ENCODE results near the gene TPST2. TPM values are rescaled to one million over a fixed set of nuclear protein-coding genes. Genes with fewer than 3 reads are reported as not detected.

Gene TPST2
- total and polyA plus RNA-seq, 12 donors: 15.7 to 167 (median 57.0) TPM

DNA sequence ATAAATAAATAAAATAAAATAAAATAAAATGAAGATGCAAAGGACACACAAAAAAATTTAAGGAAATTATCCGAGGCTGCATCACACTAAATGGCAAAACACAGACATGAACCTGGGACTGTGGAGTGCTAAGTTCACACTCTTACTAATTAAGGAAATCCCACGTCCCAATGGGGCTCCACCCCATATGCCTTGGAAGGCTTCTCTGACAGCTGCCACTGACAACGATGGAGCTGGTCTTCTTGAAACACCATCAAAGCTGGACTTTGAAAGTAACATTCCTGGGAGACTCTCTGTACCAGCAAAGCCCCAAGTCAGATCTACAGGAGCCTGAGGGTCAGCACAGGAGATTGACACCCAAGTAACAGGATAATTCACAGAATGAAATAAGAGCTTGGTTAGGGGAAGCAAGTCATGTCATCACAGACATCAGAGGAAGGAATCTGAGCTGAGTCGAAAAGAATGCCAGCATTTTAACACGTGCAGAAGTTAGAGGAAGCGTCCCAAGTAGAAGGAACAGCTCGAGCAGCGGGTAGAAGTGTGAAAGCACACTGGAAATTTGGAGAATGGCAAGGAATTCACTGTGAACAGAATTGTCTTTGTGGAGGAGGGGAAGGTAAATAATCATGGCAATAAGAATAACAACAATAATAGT is 13.8 kb downstream of the TPST2 start:
- Histone ChIP-seq H3K27ac (peak overlapping the region in 1 of 5 donors; percentile 2), H3K27me3 (no peaks in the 10 kb centered on the region), H3K4me3 (no peak overlapping the region), H3K36me3 (replicated peaks in 1 of 2) (no peaks in the 10 kb centered on the region), H3K9me3 (replicated peaks in 1 of 3) (no peaks in the 10 kb centered on the region), H3K4me1 (replicated peaks in 1 of 2) (peaks cover 4 to 15% of the 10 kb centered on the region in 2 donors)
- no peak for TF ChIP-seq CTCF (IDR thresholded peaks at IDR 0.05)
- TF ChIP-seq POLR2A (IDR thresholded peaks at IDR 0.05): no peak
- WGBS, 4 donors: 52 to 69% (median 64%) methylated on average over 8 of the region's 8 CpGs
- intact Hi-C loops (cut with DNase I): no loop called here
- DNase-seq: no peak

- no peak for DNase-seq
- H3K36me3 ChIP-seq (replicated peaks in 1 of 2): no peaks in the 10 kb centered on the region
- H3K27me3 ChIP-seq: no peaks in the 10 kb centered on the region
- peaks cover 4 to 26% of the 10 kb centered on the region in 2 donors for H3K4me1 ChIP-seq (replicated peaks in 1 of 2)
- no peaks in the 10 kb centered on the region for H3K9me3 ChIP-seq (replicated peaks in 1 of 3)
- H3K27ac ChIP-seq: peak overlapping the region in 2 of 5 donors; percentile 23 to 53
- 79 to 89% (median 81%) methylated on average over 6 to 7 of the region's 7 CpGs for WGBS, 4 donors
- TF ChIP-seq POLR2A (IDR thresholded peaks at IDR 0.05) (no peak), CTCF (IDR thresholded peaks at IDR 0.05) (no peak)
- H3K4me3 ChIP-seq: no peak overlapping the region
- intact Hi-C loops (cut with DNase I): no loop called here
Measured at GRCh38 chr22:26574001-26574723, 15.8 kb downstream of the TPST2 start.

- H3K27ac ChIP-seq: peak overlapping the region in 3 of 5 donors; percentile 11 to 75 (median 44)
- no peaks in the 10 kb centered on the region for H3K27me3 ChIP-seq
- no peaks in the 10 kb centered on the region for H3K36me3 ChIP-seq (replicated peaks in 1 of 2)
- DNase-seq: peak in 6 of 7 donors; percentile 48 to 83 (median 65)
- no peak overlapping the region for H3K4me3 ChIP-seq
- WGBS, 4 donors: 57 to 78% (median 63%) methylated on average over 10 of the region's 10 CpGs
- no peak for TF ChIP-seq CTCF (IDR thresholded peaks at IDR 0.05)
- no peak for TF ChIP-seq POLR2A (IDR thresholded peaks at IDR 0.05)
- no peaks in the 10 kb centered on the region for H3K9me3 ChIP-seq (replicated peaks in 1 of 3)
- H3K4me1 ChIP-seq (replicated peaks in 1 of 2): peaks cover 4 to 26% of the 10 kb centered on the region in 2 donors
- intact Hi-C loops (cut with DNase I): no loop called here
Measured at GRCh38 chr22:26573026-26573662, 16.8 kb downstream of the TPST2 start.

DNA sequence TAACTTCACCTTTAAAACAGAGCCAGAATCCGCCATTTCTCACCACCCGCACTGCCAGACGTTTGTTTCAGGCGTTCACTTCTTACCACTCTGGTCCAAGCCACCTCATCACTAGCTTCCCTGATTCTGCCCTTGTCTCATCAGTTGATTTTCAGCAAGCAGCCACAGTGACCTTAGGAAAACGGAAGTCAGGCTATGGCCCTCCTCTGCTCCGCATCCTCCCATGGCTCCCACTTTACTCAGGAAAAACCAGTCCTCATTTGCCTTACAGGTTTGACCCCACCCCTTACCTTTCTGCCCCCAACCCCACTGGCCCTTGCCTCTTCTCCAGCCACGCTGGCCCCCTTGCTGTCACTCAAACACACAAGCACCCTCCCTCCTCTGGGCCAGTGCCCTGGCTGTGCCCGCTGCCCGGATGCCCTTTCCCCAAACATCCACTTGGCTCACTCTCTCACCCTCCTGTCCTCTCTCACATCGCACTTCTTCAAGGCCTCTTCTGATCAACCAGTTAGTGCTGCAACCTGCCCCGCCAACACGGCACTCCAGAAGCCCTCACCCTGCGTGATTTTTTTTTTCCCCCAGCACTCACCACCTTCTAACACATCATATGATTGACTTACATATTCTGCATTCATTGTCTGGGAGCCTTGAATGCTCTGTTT is 18.9 kb downstream of the TPST2 start:
- H3K27me3 ChIP-seq: no peaks in the 10 kb centered on the region
- H3K27ac ChIP-seq: no peak overlapping the region
- DNase-seq: no peak
- no peak for TF ChIP-seq CTCF (IDR thresholded peaks at IDR 0.05)
- no peak for TF ChIP-seq POLR2A (IDR thresholded peaks at IDR 0.05)
- no peaks in the 10 kb centered on the region for H3K9me3 ChIP-seq (replicated peaks in 1 of 3)
- intact Hi-C loops (cut with DNase I): no loop called here
- no peaks in the 10 kb centered on the region for H3K36me3 ChIP-seq (replicated peaks in 1 of 2)
- peaks cover 4 to 26% of the 10 kb centered on the region in 2 donors for H3K4me1 ChIP-seq (replicated peaks in 1 of 2)
- no peak overlapping the region for H3K4me3 ChIP-seq
- WGBS, 4 donors: 82 to 89% (median 87%) methylated on average over 13 of the region's 13 CpGs

Measured in adrenal gland (tissue), 12 donors.